Measurements from ENCODE around the gene CPLANE2. TPM values are rescaled to one million over a fixed set of nuclear protein-coding genes. Genes with fewer than 3 reads are reported as not detected.
A peak's percentile ranks its signal among the peaks of the same experiment; 100 is the strongest.
"Not testable (repeated sequence)": the region's sequence is repeated elsewhere in the genome, so short reads cannot be mapped to it uniquely, and the experiment has no call there.

Gene CPLANE2
- polyA plus RNA-seq, 6 donors from 2014 or later, result 2.3 to 6.3 (median 3.7) TPM

GRCh38 chr1:16217061-16217785 is 19.8 kb downstream of the CPLANE2 start:
- Mint-ChIP-seq H3K27me3 (peaks cover 0 to 16% (median 5%) of the 10 kb centered on the region in 3 donors), H3K4me3 (peak overlapping the region; percentile 81 to 94 (median 90)), H3K27ac (peak overlapping the region in 5 of 6 donors; percentile 16 to 88 (median 78)), H3K4me1 (peaks cover 25 to 36% (median 35%) of the 10 kb centered on the region in 3 donors), H3K9me3 (no peaks in the 10 kb centered on the region), H3K36me3 (no peaks in the 10 kb centered on the region)
- ATAC-seq (ENCODE audit: low read depth in 2 of 2) (peak; percentile 92 to 94), DNase-seq (peak; percentile 89)

DNA sequence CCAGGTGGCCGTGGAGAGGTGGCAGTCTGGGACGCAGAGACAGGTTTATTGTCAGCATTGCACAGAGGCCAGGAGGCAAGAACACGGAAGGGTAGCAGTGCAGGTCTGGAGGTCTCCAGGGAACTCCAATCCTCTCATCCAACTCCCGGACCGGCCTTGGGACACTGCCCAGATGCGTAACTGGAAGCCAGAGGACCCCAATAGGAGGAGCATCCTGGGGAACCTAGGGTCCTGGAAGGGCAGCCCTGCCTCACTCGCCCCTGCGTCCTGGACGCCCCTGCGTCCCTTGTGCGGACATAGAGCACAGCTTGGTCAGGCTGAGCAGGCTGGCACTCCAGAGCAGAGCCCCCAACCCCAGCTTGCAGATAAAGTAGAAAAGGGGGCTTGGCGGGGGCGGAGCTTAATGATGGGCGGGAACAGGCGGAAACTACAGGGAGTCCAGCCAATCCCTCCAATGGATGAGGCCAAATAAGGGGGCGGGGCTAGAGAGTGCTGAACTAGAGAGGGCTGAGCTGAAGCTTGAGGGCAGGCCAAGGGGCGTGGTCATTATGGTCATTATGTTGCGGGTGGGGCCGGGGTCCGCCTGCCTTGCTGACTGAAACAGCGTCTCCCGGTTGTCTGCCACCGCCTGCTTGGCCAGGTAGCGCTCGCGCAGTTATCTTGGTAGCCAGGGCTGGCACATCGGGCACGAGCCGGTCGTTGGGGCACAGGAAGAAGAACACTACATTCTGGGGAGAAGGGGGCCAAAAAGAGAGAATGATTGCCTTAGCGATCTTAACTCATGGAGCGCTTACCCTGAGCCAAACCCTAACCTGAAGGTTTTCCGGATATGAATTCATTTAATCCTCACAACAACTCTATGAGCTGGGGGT is 20.9 kb downstream of the CPLANE2 start:
- peaks cover 0 to 20% (median 0%) of the 10 kb centered on the region in 3 donors for H3K27me3 Mint-ChIP-seq
- H3K4me1 Mint-ChIP-seq, result peaks cover 25 to 36% (median 35%) of the 10 kb centered on the region in 3 donors
- peak overlapping the region; percentile 81 to 94 (median 90) for H3K4me3 Mint-ChIP-seq
- H3K27ac Mint-ChIP-seq, result peak overlapping the region in 2 of 6 donors; percentile 16 to 76
- ATAC-seq (ENCODE audit: low read depth in 2 of 2), result peak; percentile 13 to 46
- no peaks in the 10 kb centered on the region for H3K9me3 Mint-ChIP-seq
- peak; percentile 39 for DNase-seq
- no peaks in the 10 kb centered on the region for H3K36me3 Mint-ChIP-seq

DNA sequence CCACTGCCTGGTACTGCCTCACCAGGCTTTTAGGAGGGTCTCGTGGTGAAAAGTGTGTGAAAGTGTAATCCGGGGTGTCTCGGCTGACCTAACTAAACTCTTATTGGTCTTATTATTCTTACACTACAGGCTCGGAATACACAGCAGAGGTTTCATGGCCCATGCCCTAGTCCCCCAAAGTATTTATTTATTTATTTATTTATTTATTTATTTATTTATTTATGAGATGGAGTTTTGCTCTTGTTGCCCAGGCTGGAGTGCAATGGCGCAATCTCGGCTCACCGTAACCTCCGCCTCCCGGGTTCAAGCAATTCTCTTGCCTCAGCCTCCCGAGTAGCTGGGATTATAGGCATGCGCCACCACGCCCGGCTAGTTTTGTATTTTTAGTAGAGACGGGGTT is 21.7 kb downstream of the CPLANE2 start:
- Mint-ChIP-seq H3K27me3 (peaks cover 0 to 21% (median 0%) of the 10 kb centered on the region in 3 donors), H3K4me1 (peaks cover 25 to 36% (median 35%) of the 10 kb centered on the region in 3 donors)
- H3K4me3 Mint-ChIP-seq; H3K9me3 Mint-ChIP-seq; DNase-seq; ATAC-seq (ENCODE audit: low read depth in 2 of 2); H3K27ac Mint-ChIP-seq; H3K36me3 Mint-ChIP-seq: not testable (repeated sequence)

DNA sequence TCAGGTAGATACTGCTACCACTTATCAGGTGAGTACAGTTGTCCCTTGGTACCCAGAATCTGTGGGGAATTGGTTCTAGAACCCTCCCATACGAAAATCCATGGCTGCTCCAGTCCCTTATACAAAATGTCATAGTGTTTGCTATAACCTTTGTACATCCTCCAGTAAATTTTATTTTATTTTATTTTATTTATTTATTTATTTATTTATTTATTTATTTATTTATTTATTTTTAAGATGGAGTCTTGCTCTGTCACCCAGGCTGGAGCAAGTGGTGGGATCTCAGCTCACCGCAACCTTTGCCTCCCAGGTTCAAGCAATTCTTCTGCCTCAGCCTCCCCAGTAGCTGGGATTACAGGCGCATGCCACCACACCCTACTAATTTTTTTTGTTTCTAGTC is 23.4 kb downstream of the CPLANE2 start:
- not testable (repeated sequence) for ATAC-seq (ENCODE audit: low read depth in 2 of 2); H3K9me3 Mint-ChIP-seq; H3K4me3 Mint-ChIP-seq; H3K27ac Mint-ChIP-seq; DNase-seq; H3K36me3 Mint-ChIP-seq
- H3K4me1 Mint-ChIP-seq, result peaks cover 25 to 30% (median 29%) of the 10 kb centered on the region in 3 donors
- H3K27me3 Mint-ChIP-seq, result peaks cover 0 to 21% (median 0%) of the 10 kb centered on the region in 3 donors

DNA sequence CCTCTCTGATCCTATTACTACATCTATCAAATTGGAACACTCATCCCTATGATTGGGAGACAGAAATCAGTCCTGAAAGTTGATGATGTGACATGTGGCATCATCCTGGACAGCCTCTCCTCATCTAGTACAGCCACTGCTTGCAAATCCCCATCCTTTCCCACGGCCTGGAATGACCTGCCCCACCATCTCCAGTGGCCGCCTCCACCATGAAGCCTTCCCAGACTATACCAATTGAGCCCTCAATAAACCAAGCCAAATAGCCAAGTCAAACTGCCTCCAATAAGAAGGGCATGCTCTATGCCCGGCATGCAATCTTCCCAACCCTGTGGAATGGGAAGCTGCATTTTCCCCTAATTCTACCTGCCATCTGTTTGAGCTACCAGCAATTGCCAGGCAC is 24.0 kb downstream of the CPLANE2 start:
- ATAC-seq (ENCODE audit: low read depth in 2 of 2), result no peak
- no peaks in the 10 kb centered on the region for H3K36me3 Mint-ChIP-seq
- no peaks in the 10 kb centered on the region for H3K9me3 Mint-ChIP-seq
- peaks cover 0 to 21% (median 0%) of the 10 kb centered on the region in 3 donors for H3K27me3 Mint-ChIP-seq
- no peak overlapping the region for H3K4me3 Mint-ChIP-seq
- H3K27ac Mint-ChIP-seq, result peak overlapping the region in 1 of 6 donors; percentile 30
- H3K4me1 Mint-ChIP-seq, result peaks cover 21 to 26% (median 25%) of the 10 kb centered on the region in 3 donors
- DNase-seq, result no peak

DNA sequence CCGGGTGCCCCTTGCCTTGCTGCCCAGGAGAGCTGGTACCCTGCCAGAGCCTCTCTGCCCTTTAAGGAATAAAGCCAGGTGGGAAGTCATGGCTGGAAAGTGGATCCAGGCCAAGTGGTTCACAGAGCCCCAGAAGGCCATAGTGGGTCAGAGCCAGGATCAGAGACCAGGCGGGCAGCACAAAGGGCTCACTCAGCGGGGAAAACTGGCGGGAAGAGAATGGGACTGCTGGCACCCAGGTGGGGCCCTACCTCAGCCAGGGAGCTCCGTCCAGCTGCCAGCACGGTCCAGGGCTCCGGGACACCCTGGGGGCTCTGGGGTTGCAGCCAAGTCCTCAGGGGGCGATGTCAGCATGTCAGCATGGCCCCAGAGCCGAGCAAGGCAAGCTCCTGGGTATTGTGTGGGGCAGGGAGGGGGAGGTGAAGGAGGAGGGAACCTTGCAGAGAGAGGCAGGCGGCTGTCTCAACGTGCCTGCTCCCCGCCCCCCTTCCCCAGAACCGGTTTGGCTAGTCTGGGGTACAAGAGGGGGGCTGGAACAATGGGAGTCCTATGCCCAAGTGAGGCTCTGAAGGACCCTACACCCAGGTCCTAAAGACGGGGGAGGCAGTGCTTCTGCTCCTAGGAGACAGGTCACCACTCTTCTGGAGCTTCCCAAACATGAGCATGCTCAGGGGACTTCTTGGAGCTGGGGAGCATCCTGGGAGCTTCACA is 24.6 kb downstream of the CPLANE2 start, which contains the start of gene ARHGEF19:
Gene ARHGEF19 (minus strand): TSS at position 402 of the 711 bp plus-strand sequence. CDS start 3,598 bp downstream, outside the sequence.
- Mint-ChIP-seq H3K27me3 (peaks cover 0 to 21% (median 0%) of the 10 kb centered on the region in 3 donors), H3K4me1 (peaks cover 17 to 21% (median 20%) of the 10 kb centered on the region in 3 donors), H3K27ac (peak within 1 kb of the TSS in 2 of 6 donors; percentile 29 to 30), H3K4me3 (peak within 1 kb of the TSS in 1 of 8 donors; percentile 21), H3K9me3 (no peaks in the 10 kb centered on the region), H3K36me3 (no peaks in the 10 kb centered on the region)
- DNase-seq, result no peak
- ATAC-seq (ENCODE audit: low read depth in 2 of 2), result no peak

DNA sequence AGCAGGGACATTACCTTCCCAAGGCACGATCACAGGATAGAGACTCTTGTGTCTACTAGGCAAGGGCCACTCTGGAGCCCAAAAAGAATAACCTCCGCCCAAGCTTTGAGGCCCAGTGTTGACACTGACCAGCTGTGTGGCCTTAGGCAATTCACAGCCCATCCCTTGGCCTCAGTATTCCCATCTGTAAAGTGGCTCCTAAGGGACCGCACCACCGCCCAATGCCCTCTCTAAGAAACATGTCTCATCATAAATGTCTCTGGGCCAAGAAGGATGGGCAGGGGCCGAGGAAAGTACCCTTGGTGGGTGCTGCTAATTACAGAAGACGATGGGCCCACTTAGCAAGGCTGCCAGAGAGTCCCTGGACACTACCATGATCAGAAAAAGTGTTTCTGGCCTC is 25.2 kb downstream of the CPLANE2 start:
- no peak for ATAC-seq (ENCODE audit: low read depth in 2 of 2)
- Mint-ChIP-seq H3K36me3 (no peaks in the 10 kb centered on the region), H3K9me3 (no peaks in the 10 kb centered on the region), H3K4me1 (peaks cover 15 to 18% (median 17%) of the 10 kb centered on the region in 3 donors), H3K27ac (peak overlapping the region in 1 of 6 donors; percentile 29), H3K4me3 (peak overlapping the region in 1 of 8 donors; percentile 21), H3K27me3 (peaks cover 0 to 21% (median 0%) of the 10 kb centered on the region in 3 donors)
- no peak for DNase-seq

DNA sequence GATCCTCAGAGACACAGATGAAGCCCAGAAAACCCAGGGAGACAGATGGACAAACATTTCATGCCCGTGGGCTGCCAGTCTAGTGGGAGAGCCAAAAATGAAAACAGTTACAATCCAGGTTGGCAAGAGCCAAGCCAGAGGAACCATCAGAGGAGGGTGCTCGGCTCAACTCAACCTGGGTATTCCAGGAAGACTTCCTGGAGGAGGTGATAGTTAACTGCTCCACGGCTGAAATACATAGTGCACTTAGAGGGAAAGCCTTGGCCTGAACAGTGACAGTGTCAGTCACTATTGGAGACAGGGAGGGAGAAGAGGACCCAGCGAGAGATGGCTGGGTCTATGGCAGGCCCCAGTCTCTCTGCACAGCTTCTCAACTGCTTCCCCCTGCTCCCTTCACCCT is 26.4 kb downstream of the CPLANE2 start:
- ATAC-seq (ENCODE audit: low read depth in 2 of 2) (no peak), DNase-seq (no peak)
- peaks cover 6 to 13% (median 7%) of the 10 kb centered on the region in 3 donors for H3K4me1 Mint-ChIP-seq
- H3K9me3 Mint-ChIP-seq, result no peaks in the 10 kb centered on the region
- no peak overlapping the region for H3K4me3 Mint-ChIP-seq
- peaks cover 0 to 21% (median 0%) of the 10 kb centered on the region in 3 donors for H3K27me3 Mint-ChIP-seq
- H3K27ac Mint-ChIP-seq, result no peak overlapping the region
- H3K36me3 Mint-ChIP-seq, result no peaks in the 10 kb centered on the region

- DNase-seq (no peak), ATAC-seq (ENCODE audit: low read depth in 2 of 2) (no peak)
- Mint-ChIP-seq H3K4me1 (peaks cover 5 to 12% (median 7%) of the 10 kb centered on the region in 3 donors), H3K27ac (peak overlapping the region in 1 of 6 donors; percentile 21), H3K36me3 (no peaks in the 10 kb centered on the region), H3K4me3 (peak overlapping the region in 1 of 8 donors; percentile 65), H3K27me3 (peaks cover 0 to 21% (median 0%) of the 10 kb centered on the region in 3 donors), H3K9me3 (no peaks in the 10 kb centered on the region)
These were observed 27.1 kb downstream of the CPLANE2 start for GRCh38 chr1:16209847-16210407.

DNA sequence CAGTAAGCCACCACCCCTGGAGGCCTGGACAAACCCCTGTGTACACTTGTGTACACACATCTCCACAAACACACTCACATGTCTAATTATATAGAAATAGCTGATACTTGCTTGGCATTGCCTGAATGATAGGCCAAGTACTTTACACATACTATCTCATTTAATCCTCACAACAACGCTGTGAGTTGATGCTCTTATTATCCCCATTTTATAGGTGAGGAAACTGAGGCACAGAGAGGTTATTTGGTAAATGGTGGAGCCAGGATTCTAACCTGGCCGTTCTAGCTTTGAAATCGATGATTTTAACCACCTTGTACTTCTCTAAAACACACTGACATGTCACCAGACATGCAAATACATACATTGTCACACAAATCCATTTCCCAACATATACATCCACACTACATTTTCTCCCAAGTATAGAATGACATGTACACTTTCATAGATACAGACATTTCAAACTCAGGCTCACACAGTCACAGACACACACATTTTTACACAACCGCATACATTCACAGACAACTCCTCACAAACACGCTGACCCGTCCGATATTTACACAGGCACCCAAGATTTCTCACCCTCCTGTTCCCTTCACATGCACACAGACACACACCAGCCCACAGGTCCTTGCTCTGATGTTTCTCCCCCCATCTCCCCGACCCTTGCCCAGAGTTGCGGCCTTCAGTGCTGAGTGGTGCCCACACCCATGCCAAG is 27.7 kb downstream of the CPLANE2 start:
- H3K9me3 Mint-ChIP-seq, result no peaks in the 10 kb centered on the region
- peak overlapping the region in 5 of 8 donors; percentile 15 to 65 (median 28) for H3K4me3 Mint-ChIP-seq
- H3K27ac Mint-ChIP-seq, result peak overlapping the region in 3 of 6 donors; percentile 11 to 47 (median 21)
- DNase-seq (no peak), ATAC-seq (ENCODE audit: low read depth in 2 of 2) (no peak)
- no peaks in the 10 kb centered on the region for H3K36me3 Mint-ChIP-seq
- peaks cover 5 to 16% (median 5%) of the 10 kb centered on the region in 3 donors for H3K4me1 Mint-ChIP-seq
- peaks cover 0 to 21% (median 0%) of the 10 kb centered on the region in 3 donors for H3K27me3 Mint-ChIP-seq

GRCh38 chr1:16208270-16208987 is 28.6 kb downstream of the CPLANE2 start:
- no peak for ATAC-seq (ENCODE audit: low read depth in 2 of 2)
- Mint-ChIP-seq H3K4me3 (peak overlapping the region in 7 of 8 donors; percentile 38 to 91 (median 60)), H3K36me3 (peaks cover 0 to 7% of the 10 kb centered on the region in 2 donors), H3K9me3 (no peaks in the 10 kb centered on the region), H3K4me1 (peaks cover 5 to 19% (median 5%) of the 10 kb centered on the region in 3 donors), H3K27ac (peak overlapping the region in 2 of 6 donors; percentile 21 to 47), H3K27me3 (peaks cover 0 to 21% (median 0%) of the 10 kb centered on the region in 3 donors)
- DNase-seq, result no peak
